ENCODE data around the gene TIAL1.

GRCh38 chr10:119619215-119619614 is 22.5 kb upstream of the TIAL1 start:
- TF ChIP-seq, protein P1, sequence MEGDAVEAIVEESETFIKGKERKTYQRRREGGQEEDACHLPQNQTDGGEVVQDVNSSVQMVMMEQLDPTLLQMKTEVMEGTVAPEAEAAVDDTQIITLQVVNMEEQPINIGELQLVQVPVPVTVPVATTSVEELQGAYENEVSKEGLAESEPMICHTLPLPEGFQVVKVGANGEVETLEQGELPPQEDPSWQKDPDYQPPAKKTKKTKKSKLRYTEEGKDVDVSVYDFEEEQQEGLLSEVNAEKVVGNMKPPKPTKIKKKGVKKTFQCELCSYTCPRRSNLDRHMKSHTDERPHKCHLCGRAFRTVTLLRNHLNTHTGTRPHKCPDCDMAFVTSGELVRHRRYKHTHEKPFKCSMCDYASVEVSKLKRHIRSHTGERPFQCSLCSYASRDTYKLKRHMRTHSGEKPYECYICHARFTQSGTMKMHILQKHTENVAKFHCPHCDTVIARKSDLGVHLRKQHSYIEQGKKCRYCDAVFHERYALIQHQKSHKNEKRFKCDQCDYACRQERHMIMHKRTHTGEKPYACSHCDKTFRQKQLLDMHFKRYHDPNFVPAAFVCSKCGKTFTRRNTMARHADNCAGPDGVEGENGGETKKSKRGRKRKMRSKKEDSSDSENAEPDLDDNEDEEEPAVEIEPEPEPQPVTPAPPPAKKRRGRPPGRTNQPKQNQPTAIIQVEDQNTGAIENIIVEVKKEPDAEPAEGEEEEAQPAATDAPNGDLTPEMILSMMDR (IDR thresholded peaks at IDR 0.05; ENCODE audit: insufficient read depth, low read length, poor library complexity, severe bottlenecking), result no peak
- TF ChIP-seq EZH2phosphoT487 (conservative IDR thresholded peaks at IDR 0.05; ENCODE audit: low read length), result no peak
